Left ventricle myocardium inferior (tissue), 1 donor: Measurements from ENCODE around the gene EBNA1BP2. TPM values are rescaled to one million over a fixed set of nuclear protein-coding genes. Genes with fewer than 3 reads are reported as not detected.
"Not testable (repeated sequence)": the region's sequence is repeated elsewhere in the genome, so short reads cannot be mapped to it uniquely, and the experiment has no call there.

ENCODE experiments used
- DNase-seq: peaks from one replicate; pipeline ENCODE4 v3.0.0-alpha.2; 2020
- H3K27ac ChIP-seq: fragments of 200-600 bp; replicated peaks from 2 replicates; pipeline ENCODE4 v1.8.0; 2021
- H3K27me3 ChIP-seq: fragments of 200-600 bp; 2 replicates; pipeline ENCODE4 v1.8.0; 2021; ENCODE audit warnings: low read depth
- H3K36me3 ChIP-seq: fragments of 200-600 bp; 2 replicates; pipeline ENCODE4 v1.8.0; 2021
- H3K4me1 ChIP-seq: fragments of 200-600 bp; 2 replicates; pipeline ENCODE4 v1.8.0; 2021
- H3K4me3 ChIP-seq: fragments of 200-600 bp; 2 replicates; pipeline ENCODE4 v1.8.0; 2021; ENCODE audit warnings: mild to moderate bottlenecking, moderate library complexity
- H3K9me3 ChIP-seq: fragments of 200-600 bp; replicated peaks from 2 replicates; pipeline ENCODE4 v1.8.0; 2021
- intact Hi-C: fragments of 100-400 bp; cut with micrococcal nuclease; formaldehyde crosslinking; loops from one replicate; pipeline ENCODE4 v1.11.0; 2022
- microRNA-seq: library from miRNA; unstranded; fragments of <30 nt; microRNA quantifications from one replicate; pipeline ENCODE4 v1.2.0, GENCODE V29; 2020
- total RNA-seq: library from RNA; stranded (reverse); fragmentation: NEBNext Ultra II Directional; extraction: Animal tissue kit (Norgen Biotek cat#: 25700); gene quantifications from one replicate; pipeline ENCODE4 v1.2.1, GENCODE V29; 2021
- TF ChIP-seq, protein P1 (sequence below): fragments of 200-600 bp; IDR thresholded peaks from 2 replicates; pipeline ENCODE4 v1.8.0; 2021; ENCODE audit warnings: antibody characterized with exemption, mild to moderate bottlenecking, borderline replicate concordance
- donor health status: DM: no; HTN: yes; CAD: no; lungs with severe emphysema.

Gene EBNA1BP2
- total RNA-seq, 1 donor from 2014 or later: 29.8 TPM

- Histone ChIP-seq H3K36me3 (no peaks in the 10 kb centered on the region), H3K4me3 (no peak overlapping the region), H3K27ac (no peak overlapping the region), H3K9me3 (no peaks in the 10 kb centered on the region), H3K4me1 (no peaks in the 10 kb centered on the region), H3K27me3 (peaks cover 19% of the 10 kb centered on the region)
- no peak for DNase-seq
- intact Hi-C loops: no loop called here
- TF ChIP-seq, protein P1, sequence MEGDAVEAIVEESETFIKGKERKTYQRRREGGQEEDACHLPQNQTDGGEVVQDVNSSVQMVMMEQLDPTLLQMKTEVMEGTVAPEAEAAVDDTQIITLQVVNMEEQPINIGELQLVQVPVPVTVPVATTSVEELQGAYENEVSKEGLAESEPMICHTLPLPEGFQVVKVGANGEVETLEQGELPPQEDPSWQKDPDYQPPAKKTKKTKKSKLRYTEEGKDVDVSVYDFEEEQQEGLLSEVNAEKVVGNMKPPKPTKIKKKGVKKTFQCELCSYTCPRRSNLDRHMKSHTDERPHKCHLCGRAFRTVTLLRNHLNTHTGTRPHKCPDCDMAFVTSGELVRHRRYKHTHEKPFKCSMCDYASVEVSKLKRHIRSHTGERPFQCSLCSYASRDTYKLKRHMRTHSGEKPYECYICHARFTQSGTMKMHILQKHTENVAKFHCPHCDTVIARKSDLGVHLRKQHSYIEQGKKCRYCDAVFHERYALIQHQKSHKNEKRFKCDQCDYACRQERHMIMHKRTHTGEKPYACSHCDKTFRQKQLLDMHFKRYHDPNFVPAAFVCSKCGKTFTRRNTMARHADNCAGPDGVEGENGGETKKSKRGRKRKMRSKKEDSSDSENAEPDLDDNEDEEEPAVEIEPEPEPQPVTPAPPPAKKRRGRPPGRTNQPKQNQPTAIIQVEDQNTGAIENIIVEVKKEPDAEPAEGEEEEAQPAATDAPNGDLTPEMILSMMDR: no peak
Observed at GRCh38 chr1:43128816-43129215, 43.3 kb downstream of the EBNA1BP2 start.

DNA sequence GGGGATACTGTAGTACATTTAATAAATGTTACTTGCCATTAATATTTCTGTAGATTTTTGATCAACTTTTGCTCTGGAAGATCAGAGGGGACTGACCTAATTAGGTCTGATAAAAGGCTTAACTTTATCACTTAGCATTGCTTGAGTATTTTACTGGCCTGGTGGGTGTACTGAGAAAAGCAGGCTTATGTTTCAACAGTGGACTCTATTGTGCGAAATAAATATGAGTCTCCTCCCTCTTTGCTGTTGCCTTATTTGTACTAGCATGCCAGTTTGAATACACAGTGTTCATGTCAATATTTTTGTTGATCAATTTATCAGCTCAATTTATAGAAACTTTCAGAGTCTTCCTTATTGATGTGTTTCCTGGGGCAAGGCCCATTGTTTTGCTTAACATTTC is 49.1 kb downstream of the EBNA1BP2 start:
- Histone ChIP-seq H3K4me3 (no peak overlapping the region), H3K36me3 (no peaks in the 10 kb centered on the region), H3K4me1 (no peaks in the 10 kb centered on the region), H3K27me3 (peaks cover 23% of the 10 kb centered on the region), H3K27ac (no peak overlapping the region), H3K9me3 (no peaks in the 10 kb centered on the region)
- intact Hi-C loops: no loop called here
- TF ChIP-seq, protein P1: no peak
- DNase-seq: no peak

DNA sequence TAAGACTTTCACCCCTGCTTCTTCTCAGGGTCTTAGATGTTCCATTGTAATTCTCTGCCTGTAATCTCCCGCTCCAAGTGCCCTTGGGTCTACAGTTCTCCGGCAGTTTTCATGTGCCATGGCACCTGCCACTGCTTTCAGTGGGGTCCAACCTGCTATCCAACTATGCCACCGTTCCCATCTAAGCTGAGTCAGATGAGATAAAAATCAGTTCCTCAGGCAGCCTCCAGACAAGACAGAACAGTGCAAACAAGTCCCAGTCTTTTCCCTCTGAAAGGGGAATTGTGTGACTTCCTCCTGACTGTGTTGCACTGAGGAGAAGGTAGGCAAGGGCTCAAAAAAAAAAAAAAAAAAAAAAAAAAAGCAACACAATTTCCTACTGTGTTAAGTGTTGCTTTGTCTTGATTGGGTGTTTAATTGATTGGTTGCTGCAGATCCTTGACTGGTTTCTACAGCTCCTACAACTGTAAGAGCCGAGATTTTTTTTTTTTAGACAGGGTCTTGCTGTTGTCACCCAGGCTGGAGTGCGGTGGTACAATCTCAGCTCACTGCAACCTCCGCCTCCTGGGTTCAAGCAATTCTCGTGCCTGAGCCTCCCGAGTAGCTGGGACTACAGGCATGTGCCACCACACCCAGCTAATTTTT is 50.7 kb downstream of the EBNA1BP2 start:
- Histone ChIP-seq H3K27me3 (peaks cover 23% of the 10 kb centered on the region), H3K4me3 (no peak overlapping the region), H3K9me3 (no peaks in the 10 kb centered on the region), H3K4me1 (no peaks in the 10 kb centered on the region), H3K27ac (no peak overlapping the region), H3K36me3 (no peaks in the 10 kb centered on the region)
- DNase-seq: no peak
- TF ChIP-seq, protein P1: no peak
- intact Hi-C loops: no loop called here

DNA sequence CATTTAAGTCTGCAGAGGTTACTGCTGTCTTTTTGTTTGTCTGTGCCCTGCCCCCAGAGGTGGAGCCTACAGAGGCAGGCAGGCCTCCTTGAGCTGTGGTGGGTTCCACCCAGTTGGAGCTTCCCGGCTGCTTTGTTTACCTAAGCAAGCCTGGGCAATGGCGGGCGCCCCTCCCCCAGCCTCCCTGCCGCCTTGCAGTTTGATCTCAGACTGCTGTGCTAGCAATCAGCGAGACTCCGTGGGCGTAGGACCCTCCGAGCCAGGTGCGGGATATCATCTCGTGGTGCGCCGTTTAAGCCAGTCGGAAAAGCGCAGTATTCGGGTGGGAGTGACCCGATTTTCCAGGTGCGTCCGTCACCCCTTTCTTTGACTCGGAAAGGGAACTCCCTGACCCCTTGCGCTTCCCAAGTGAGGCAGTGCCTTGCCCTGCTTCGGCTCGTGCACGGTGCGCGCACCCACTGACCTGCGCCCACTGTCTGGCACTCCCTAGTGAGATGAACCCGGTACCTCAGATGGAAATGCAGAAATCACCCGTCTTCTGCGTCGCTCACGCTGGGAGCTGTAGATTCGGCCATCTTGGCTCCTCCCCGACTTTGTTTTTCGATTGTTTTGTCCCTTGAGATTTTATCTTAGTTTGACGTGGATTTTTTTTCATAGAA is 52.0 kb downstream of the EBNA1BP2 start:
- H3K36me3 ChIP-seq, DNase-seq, H3K4me1 ChIP-seq, H3K27ac ChIP-seq, H3K4me3 ChIP-seq, intact Hi-C loops, H3K9me3 ChIP-seq: not testable (repeated sequence)
- H3K27me3 ChIP-seq: peaks cover 23% of the 10 kb centered on the region

Small RNA genes within 50 kb of the gene (microRNA-seq; reads per million reads assigned to microRNA genes)
- 1.6 reads per million for gene MIR6733

Other genes starting within 250 kb of the EBNA1BP2 start
- 54.9 TPM for gene SLC2A1, start 213.4 kb downstream of the EBNA1BP2 start, total RNA-seq
- not detected for gene CFAP57, start within 50 bp of the EBNA1BP2 start, total RNA-seq
- not detected for gene TMEM125, start 97.7 kb upstream of the EBNA1BP2 start, total RNA-seq
- not detected for gene C1orf210, start 113.3 kb upstream of the EBNA1BP2 start, total RNA-seq
- 25.1 TPM for gene TIE1, start 128.7 kb upstream of the EBNA1BP2 start, total RNA-seq
- 0.82 TPM for gene MPL, start 165.5 kb upstream of the EBNA1BP2 start, total RNA-seq
- 0.99 TPM for gene CDC20, start 186.7 kb upstream of the EBNA1BP2 start, total RNA-seq
- gene ELOVL1, start 195.7 kb upstream of the EBNA1BP2 start, total RNA-seq: 26.7 TPM
- 15.7 TPM for gene MED8, start 217.5 kb upstream of the EBNA1BP2 start, total RNA-seq
- gene SZT2, start 217.6 kb upstream of the EBNA1BP2 start, total RNA-seq: 24.8 TPM